Limb (tissue), 2 donors: ENCODE data around the gene TSHR.
"Not testable (repeated sequence)": the region's sequence is repeated elsewhere in the genome, so short reads cannot be mapped to it uniquely, and the experiment has no call there.

Experiments used
- DNase-seq, 2 donors: peaks; one replicate each; pipeline ENCODE4 v3.0.0-alpha.2; 2016; ENCODE audit errors: extremely low spot score in 2 of 2

TSHR gene

DNA sequence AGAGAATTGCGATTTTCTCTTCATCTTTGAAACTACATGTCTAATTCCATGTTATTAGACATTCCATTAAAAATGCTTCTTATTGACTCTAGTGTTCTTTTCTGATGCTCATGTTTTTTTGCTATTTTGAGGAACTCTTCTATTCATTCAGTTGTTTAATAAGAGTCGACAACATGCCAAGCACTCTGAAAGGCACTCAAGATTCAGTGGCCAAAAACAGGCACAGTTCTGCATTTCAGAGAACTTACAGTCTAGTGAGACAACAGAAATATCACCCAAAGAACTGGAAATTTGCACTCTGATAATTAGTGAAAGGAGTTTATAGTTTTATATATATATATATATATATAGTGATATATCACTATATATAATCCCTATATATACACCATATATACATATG lies 111.7 kb downstream of the TSHR start:
- DNase-seq, result no peak

DNA sequence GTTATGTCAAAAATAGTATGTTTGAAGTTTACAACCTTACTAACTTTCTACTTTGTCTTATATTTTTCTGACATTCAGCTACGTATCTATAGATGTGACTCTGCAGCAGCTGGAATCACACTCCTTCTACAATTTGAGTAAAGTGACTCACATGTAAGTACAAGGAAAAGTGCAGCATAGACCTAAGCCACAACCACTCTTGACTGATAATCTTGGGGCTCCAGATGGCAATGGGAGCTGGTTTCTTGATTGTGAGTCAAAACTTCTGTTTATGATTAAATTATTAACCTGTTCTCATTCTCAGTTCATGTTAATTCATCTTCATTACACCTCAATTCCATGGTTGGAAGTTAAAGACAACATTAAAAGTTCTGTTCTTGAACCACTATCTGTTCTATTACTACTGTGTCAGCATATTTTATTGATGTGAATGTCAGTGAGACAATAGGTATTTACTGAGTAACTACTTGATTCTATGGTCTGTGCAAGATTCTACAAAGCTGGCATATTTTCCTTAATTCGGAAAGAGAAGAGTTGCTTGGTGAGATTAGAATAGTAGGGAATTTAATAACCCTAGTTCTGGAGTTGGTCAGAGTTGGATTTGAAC lies 112.9 kb downstream of the TSHR start:
- no peak for DNase-seq

DNA sequence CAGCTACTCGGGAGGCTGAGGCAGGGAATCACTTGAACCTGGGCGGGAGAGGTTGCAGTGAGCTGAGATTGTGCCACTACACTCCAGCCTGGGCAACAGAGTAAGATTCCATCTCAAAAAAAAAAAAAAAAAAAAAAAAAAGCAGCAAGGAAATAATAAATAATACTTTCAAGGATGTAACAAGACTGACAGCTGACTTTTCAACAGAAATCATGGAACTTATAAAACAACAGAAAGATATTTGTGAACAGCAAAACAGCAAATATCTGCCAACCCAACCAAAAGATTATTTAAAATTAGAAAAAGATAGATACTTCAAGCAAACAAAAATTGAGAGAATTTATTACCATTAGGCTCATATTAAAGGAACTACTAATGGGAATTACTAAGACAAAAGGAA lies 115.1 kb downstream of the TSHR start:
- DNase-seq, result no peak

DNA sequence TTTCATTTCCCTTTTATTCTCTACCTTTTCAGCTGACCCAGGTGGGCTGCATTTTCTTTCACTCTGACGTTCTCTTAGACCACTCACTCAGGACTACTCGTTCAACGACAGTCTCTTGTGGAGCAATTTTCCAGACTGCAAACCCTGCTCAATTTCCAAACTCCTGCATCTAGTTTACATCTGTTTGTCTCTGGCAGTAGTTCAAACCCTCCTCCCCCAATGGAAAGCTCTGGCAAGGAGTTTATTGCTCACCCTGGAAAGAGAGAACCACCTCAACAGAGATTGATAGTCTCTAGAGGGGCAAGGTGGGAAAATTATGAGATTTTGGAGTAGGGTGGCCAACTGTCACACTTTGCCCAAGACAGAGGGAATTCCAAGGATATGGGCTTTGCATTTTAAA lies 130.2 kb downstream of the TSHR start:
- DNase-seq, result no peak

DNA sequence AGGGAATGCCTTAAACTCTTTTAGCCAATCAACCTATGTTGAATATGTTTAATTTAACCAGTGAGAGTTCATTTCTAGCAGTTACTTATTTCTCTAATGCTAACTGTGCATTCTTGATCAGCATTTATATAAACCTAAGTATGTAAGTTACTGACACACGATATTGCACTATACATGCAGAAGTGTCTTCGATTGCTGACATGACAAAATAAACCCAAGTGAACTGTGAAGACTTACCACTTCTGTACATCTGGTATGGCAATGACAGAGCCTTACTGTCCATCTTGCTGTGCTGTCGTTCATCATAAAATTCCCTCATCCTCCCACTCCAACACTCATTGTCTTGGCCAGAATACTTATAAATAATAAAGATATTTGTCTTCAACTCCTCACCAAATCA lies 131.8 kb downstream of the TSHR start:
- DNase-seq, result no peak

DNA sequence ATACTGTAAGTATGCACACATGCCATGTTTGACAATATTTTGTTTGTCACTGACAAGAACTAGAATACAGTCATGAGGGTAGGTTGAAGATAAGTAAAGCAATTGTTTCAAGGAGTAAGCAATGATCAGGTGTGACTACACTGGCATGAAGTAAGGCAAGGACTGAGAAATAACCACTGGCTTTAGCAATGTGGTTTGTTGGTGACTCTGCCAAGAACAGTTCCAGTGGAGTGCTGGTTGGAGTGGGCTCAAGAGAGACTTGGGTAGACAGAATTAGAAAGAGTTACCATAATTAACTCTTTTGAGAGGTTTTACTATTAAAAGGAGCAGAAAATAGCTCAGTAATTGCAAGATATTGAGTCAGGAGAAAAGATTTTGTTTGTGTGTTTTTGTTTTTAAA lies 135.7 kb downstream of the TSHR start:
- DNase-seq, result no peak

DNA sequence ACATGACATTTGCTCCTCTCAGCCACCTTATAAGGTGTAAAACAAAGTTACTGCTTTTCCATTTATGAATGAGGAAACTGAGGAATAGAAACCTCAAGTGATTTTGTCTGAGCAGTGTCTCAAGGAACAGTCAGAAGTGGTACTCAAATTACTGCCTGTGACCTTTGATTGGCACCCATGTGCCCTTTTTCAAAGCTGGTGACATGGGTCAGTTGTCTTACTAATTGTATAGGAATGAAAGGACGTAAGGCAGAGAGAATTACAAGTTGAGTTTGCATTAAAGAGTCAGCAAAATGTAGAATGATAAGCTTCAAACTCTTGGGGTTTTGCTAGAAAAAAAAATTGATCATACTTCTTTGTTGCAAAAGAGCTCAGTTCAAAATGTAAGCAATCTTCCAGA lies 136.2 kb downstream of the TSHR start:
- no peak for DNase-seq

DNA sequence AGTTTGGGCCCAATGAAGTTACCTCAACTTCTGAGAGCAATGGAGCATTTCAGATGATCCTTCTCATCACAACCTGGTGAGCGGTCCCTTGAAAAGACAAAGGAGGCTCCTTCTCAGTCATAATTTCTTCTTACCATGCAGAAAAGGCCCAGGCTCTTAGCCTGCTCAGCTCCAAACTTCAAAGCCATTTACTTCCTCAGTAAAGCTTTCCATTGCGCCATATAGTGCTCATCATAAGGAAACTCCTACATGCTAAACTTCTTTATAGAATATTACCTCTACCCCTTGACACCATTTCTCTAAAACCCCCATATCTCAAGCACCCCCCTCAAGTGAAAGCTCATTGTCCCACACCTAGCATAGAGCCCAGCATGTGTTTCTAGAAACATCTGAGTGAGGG lies 138.2 kb downstream of the TSHR start:
- no peak for DNase-seq

DNA sequence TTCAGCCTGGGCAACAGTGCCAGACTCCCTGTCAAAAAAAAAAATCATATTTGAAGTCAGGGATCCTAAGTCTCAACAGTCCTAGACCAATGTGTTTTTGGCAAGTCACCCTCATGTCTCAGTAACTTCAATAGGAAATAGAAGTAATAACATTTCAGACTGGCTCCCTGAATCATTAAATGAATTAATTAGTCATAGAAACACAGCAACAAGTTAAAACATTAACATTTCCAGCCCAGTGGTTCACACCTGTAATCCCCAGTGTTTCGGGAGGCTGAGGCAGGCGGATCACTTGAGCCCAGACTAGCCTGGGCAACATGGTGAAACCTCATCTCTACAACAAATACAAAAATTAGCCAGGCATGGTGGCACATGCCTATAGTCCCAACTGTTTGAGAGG lies 140.1 kb downstream of the TSHR start:
- DNase-seq, result no peak

DNA sequence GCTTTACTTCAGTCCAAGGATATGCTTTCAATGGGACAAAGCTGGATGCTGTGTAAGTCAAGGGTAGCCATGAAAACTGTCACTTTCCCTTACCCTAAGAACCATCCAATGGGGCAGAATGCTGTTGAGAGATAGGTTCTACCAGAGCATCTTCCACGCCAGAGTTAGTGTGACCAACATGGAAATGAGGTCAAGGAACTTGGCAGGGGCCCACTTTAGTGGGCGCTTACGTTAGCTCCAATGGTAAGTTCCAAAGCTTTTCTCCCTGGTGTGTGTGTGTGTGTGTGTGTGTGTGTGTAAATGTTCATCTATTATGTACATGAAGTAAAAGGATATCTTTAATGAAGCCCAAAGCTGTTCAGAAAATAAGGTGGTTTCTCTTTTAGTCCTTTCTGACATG lies 141.2 kb downstream of the TSHR start:
- DNase-seq, result no peak

DNA sequence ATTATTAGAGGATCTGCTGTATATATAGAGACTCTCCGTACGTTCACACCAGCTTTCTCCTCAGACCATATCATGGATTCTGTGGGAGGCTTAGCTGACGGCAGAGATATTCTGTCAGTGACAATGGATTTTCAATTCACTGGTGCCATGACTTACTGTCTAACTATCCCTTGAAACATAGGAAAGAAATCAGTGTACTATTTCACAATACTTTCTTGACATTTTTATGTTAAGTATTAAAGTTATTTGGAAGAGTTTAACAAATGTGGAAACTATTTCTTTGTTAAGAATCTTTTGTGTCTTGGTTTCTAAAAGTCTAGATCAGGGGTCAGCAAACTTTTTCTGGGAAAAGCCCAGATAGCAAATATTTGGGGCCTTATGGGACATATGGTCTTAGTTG lies 146.8 kb downstream of the TSHR start:
- DNase-seq, result no peak

DNA sequence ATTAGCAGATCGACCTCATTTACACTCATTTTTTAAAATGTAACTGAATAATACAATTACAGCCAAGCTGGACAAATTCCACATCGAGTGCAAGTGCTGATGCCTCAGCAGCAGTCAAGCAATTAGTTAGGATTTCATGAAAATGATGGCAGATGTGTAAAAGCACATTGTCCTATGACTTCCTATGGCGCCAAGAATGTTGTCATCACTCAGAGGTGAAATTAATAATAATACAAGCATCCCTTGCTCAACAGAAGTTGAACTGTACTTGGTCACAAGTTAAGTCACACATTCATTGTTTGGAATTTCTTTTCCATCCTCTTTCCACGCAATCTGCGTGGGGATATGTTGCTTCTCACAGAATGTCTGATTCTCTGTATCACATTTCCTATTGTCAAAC lies 148.0 kb downstream of the TSHR start:
- no peak for DNase-seq

DNA sequence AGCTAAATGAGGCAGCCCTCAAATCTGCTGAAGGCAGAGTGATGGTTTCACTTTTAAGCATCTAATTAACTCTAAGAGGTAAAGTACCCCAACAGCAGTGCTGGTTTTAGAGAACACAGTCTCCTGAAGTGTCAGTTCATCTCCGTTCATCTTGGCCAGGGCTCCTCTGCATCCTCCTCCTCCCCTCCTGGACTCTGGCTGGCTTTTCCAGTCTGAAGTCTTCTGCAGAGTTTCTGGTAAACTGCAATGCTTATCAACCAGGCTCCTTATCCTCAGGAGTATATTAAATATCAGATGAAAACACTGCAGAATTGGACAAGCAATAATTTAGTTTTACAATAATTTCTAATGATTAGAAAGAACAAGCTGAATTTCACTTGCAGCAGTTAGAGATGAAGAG lies 150.0 kb downstream of the TSHR start:
- DNase-seq, result no peak

DNA sequence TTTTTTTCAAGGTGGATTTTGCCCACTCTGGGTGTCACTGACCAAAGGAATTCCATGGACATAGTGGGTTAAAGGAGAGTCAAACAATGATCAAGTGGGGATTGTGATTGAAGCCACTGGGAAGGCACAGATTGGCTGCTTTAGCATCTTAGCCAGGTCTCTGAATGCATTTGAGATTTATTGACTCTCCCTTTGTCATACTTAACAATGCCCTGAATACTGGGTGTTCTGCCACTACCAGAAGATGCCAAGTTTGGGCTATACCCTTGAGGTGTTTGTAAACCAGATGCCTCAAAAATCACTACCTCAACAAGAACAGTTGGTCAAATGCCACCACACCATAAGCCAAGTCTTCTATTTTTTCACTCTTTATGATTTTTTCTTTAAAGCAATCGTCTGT lies 150.5 kb downstream of the TSHR start:
- no peak for DNase-seq

DNA sequence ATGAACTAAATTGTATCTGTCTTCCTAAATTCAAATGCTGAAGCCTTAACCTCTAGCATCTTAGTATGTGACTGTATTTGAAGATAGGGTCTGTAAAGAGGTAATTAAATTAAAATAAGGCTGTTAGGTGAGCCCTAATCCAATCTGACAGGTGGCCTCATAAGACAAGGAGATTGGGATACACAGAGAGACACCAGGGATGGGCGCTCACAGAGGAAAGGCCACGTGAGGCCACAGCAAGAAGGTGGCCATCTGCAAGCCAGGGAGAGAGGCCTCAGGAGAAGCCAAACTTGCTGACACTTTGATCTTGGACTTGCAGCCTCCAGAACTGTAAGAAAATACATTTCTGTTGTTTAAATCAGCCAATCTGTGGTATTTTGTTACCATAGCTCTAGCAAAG lies 154.8 kb downstream of the TSHR start:
- DNase-seq, result no peak

DNA sequence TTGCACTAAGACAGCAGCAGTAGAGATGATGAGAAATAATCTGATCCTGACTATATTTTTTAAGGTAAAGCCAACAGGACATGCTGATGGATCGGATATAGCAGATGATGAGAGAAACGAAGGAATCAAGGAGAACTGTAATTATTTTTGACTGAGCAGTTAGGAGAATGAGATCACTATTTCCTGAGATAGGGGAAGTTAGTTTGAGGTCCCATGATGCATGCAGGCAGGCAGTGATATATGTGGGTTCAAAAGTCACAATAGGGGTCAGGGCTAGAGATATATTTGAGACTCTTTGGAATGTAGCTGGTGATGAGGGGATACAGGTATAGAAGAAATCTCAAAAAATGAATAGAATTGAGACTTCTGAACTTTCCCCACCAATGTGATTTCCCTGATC lies 157.8 kb downstream of the TSHR start:
- no peak for DNase-seq

DNA sequence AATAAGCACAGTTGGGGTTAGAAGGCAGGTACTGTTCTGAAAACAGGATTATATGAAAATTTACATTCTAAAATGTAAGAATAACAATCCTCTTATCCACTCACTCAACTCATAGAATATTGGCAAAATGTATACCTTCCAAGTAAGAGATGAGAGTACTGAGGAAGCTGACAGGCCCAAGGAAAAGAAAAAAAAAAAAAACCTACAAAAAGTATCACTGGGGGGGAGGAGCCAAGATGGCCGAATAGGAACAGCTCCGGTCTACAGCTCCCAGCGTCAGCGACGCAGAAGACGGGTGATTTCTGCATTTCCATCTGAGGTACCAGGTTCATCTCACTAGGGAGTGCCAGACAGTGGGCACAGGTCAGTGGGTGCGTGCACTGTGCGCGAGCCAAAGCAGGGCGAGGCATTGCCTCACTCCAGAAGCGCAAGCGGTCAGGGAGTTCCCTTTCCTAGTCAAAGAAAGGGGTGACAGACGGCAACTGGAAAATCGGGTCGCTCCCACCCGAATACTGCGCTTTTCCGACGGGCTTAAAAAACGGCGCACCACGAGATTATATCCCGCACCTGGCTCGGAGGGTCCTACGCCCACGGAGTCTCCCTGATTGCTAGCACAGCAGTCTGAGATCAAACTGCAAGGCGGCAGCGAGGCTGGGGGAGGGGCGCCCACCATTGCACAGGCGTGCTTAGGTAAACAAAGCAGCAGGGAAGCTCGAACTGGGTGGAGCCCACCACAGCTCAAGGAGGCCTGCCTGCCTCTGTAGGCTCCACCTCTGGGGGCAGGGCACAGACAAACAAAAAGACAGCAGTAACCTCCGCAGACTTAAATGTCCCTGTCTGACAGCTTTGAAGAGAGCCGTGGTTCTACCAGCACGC lies 158.8 kb downstream of the TSHR start:
- not testable (repeated sequence) for DNase-seq

DNA sequence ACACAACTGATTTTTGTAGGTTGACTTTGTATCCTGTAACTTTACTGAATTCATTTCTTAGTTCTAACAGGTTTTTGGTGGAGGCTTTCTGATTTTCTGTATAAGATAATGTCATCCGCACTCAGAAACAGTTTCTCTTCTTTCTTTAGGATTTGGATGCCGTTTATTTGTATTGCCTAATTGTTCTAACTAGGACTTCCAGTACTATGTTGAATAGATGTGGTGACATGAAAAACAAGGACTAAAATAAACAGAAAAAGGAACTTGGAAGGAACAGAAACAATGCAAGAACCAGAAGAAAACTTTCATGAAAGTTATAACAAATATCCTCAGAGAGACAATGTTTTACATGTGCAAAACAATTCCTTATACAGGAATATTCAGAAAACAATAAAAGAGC lies 165.1 kb downstream of the TSHR start:
- DNase-seq, result no peak

DNA sequence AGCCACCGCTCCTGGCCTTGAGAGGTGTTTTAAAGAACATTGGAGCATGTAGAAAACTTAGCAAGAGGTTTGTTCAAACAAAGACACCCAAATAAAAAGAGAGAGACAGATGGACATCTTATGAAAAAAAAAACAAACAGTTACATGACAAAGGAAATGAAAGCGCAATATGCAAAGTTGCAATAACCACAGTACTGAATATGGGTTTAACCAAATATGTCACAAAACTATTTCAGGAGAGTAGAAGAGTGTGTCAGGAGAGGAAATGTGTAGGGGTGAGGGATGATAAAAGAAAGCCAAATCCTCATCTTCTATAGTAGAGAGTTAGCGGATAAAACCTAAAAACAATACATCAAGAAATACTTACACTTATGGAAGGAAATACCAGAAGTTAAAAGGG lies 166.9 kb downstream of the TSHR start:
- no peak for DNase-seq

DNA sequence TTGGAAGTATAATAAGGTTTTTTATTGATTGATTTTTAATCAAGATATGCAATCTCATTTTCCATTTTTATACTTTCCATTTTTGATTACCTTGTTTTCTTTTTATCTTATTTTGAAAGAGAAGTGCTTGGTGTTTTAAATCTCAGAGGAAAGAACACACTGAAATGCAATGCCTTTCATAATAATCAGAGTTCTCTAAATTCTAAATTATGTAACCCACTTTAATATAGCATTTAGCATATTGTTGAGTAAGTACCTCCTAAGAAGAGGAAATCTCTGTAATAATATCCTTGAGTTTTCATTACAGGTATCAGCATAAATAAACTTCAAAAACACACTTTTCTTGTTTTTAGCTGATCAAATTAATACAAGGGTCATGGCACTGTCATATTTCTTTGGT lies 168.4 kb downstream of the TSHR start:
- no peak for DNase-seq

DNA sequence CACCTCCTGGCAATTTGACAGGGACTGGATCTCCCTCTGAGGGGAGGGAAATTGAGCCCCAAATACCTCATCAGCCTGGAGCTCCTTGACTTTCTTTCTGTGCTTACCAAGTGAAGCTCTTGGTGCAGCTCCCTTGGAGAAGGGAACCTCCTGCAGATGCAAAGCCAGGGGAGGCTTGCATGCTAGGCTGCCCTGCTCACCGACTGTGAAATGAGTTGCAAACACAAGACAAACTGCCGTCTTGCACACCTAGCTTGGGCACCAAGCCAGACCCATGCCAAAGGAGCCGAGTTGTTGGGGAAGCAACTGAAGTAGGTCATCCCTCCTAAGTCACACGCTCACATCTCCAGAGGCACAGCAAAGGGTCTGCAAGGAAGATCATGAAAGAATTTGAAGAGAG lies 170.1 kb downstream of the TSHR start:
- DNase-seq, result no peak

DNA sequence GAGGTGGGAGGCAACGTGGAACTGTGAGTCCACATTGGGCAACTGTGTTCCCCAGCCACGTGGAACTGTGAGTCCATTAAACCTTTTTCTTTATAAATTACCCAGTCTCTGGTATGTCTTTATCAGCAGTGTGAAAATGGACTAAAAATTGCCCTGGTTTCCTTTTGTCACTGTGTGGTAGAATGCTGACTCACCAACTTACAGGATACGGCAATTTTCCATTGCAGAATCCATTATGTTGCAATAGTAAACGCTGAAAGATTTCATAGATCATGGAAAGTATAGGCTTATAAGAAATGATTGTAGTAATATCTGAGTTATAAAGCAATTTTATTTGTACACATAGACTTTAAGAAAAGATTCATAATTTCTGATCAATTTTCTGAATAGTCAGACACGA lies 172.4 kb downstream of the TSHR start:
- DNase-seq, result no peak

DNA sequence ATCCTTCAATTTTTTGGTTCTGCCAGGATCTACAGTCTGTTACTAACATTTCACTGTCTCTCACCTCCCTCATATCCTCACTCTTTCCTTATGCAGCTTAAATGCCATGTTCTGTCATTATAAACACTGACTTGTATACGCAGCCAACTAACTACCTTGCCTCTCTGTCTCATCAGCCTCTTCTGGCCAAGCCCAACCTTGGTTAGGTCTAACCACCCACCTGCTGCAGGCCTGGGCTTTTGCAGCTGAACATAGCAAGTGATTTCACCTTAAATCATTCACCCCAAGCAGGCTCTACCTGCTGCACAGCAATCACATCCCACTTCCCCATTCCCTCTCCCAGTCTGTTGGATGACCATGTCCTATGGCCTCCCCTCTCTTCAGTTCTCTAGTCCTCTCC lies 173.8 kb downstream of the TSHR start:
- no peak for DNase-seq
